GM19043 (cell line): ENCODE results near the gene MLLT10.
"Not testable (repeated sequence)": the region's sequence is repeated elsewhere in the genome, so short reads cannot be mapped to it uniquely, and the experiment has no call there.

ENCODE experiments used
- ATAC-seq: cut with Tn5 transposase; IDR thresholded peaks from one replicate; pipeline ENCODE4 v1.9.1; 2021; ENCODE audit warnings: low read depth; ENCODE audit not compliant: unreplicated experiment

The MLLT10 gene

DNA sequence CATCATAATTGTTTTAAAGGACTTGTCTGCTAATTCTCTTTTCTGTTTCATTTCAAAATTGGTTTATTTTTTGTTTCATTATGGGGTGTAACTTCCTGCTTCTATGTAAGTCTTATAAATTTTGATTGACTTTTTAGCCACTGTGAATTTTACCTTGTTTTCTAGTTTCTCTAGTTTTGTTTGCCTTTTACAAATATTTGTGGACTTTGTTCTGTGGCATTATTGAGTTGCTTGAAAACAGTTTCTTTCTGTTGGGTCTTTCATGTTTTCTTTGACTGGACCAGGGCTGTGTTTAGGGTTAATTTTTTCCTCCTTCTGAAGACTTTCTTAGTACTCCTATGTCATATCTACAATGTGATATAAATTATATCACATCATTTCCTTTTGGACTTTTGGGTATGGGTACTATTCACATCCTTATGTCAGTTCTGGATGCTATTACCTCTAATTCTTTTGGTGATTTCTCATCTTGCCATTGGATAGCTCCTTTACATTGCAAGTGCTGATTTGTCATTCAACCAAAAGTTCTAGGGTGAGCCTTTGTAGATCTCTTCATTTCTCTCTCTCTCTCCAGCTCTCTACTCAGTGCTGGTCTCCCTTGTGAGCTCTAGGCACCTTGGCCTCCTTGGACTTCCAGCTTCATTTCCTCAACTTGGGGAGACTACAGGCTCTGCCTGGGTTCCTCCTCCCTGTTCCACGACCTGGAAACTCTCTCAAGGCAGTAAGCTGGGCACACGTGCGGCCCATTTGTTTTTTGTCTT, 36.9 kb downstream of the MLLT10 start:
- ATAC-seq = no peak

DNA sequence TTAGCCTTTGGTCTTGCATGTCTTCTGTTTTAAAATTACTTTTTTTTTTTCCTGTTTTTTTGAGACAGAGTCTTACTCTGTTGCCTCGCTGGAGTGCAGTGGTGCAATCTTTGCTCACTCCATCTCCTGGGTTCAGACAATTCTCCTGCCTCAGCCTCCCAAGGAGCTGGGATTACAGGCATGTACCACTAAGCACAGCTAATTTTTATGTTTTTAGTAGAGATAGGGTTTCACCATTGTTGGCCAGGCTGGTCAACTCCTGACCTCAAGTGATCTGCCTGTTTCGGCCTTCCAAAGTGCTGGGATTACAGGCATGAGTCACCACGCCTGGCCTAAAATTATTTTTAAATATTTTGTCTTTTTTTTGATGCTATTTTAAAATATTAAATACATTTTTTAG, 38.5 kb downstream of the MLLT10 start:
- no peak for ATAC-seq

- ATAC-seq = not testable (repeated sequence)
These were observed 40.5 kb downstream of the MLLT10 start for GRCh38 chr10:21574514-21574913.

GRCh38 chr10:21579291-21579690, 45.3 kb downstream of the MLLT10 start:
- no peak for ATAC-seq

DNA sequence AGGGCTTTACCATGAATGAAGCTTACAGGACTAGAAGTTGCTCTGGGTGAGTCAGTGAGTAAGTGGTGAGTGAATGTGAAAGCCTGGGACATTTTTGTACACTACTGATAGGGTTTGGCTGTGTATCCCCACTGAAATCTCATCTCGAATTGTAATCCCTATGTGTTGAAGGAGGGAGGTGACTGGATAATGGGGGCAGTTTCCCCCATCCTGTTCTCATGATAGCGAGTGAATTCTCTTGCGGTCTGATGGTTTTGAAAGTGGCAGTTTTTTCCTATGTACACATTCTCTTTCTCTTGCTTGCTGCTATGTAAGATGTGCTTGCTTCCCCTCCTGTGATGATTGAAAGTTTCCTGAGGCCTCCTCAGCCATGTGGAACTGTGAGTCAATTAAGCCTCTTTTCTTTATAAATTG, 47.4 kb downstream of the MLLT10 start:
- ATAC-seq = peak; percentile 68

- no peak for ATAC-seq
These were observed 51.0 kb downstream of the MLLT10 start for GRCh38 chr10:21584834-21585530.

- ATAC-seq = no peak
These were observed 53.4 kb downstream of the MLLT10 start for GRCh38 chr10:21587391-21587790.

- ATAC-seq = not testable (repeated sequence)
These were observed 54.1 kb downstream of the MLLT10 start for GRCh38 chr10:21588159-21588558.

DNA sequence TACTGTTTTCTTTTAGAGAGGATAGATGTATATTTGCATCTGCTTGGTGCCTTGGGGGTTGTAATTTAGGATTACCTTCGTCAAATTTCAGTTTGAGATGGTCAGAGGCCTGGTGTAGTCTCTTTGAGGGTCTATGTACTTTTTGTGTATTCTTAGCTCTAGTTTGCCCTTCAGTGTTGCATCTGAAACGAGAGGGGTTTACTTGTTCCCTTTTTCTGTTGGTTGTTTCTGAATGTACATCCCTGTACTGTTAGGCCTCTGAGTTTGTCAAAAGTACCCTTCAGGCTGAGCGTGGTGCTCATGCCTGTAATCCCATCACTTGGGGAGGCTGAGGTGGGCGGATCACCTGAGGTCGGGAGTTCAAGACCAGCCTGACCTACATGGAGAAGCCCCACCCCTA, 60.0 kb downstream of the MLLT10 start:
- no peak for ATAC-seq

DNA sequence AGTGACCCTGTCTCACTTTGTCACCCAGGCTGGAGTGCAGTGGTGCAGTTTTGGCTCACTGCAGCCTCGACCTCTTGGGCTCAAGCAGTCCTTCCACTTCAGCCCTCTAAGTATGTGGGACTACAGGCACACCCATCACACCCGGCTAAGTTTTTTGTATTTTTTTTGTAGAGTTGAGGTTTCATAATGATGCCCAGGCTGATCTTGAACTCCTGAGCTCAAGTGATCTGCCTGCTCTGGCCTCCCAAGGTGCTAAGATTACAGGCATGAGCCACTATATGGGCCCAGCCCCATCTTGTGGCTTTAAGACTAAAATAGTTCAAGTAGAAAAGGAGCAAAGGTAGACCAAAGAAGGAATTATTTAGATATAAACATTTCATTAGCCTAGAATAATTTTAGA, 65.5 kb downstream of the MLLT10 start:
- no peak for ATAC-seq

DNA sequence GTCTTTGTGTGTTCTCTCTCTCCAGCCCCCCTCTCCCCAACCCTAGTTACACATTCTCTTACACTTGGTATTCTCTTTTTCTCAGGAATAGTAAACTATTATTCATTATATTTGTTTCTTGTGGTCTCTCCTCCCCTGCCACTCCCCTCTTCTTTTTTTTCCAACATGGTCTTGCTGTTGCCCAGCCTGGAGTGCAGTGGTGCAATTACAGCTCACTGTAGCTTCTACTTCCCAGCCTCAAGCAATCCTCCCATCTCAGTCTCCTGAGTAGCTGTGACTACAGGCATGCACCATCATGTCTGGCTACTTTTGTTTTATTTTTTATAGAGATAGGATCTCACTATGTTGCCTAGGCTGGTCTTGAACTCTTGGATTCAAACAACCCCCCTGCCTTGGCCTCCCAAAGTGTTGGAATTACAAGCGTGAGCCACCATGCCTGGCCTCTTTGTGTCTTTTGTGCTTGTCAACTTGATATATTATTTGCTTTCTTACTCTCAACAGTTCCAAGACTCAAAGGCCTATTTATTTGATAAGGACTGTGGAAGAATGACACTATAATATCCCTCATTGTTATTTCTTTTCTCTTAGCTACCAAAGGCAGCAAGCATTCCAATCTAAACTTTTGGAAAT, 66.9 kb downstream of the MLLT10 start:
- no peak for ATAC-seq

DNA sequence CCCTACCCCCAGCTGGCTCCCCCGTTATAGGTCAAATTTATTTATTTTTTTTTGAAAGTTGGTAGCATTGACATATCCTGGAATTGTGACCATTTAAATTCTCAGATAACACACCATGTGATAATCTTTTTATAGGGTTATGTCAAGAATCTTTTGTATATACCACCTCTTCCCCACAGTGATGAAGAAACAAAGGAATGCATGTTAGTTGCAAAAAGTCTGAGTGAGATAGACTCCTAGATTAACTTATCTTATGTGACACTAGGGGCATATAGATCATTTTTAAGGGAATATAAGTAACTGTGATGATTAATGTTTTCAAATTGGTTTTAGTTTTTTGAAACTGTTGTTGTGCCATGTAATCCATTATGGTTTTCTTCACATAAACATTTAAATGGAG, 68.3 kb downstream of the MLLT10 start:
- ATAC-seq = no peak

DNA sequence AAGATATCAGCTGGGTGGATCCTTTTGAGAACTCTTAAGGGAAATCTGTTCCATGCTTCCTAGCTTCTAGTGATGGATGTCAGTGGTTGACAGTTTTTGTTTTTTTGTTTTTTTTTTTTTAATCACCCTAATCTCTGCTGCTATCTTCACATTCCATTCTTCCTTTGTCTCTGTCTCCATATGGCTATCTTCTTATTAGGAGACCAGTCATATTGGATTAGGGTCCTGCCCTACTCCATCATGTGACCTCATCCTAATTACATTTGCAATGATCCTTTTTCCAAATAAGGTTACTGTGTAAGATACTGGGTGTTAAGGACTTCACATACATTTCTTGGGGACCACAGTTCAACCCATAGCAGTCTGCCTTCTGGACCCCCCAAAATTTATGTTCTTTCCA, 69.7 kb downstream of the MLLT10 start:
- ATAC-seq = no peak

DNA sequence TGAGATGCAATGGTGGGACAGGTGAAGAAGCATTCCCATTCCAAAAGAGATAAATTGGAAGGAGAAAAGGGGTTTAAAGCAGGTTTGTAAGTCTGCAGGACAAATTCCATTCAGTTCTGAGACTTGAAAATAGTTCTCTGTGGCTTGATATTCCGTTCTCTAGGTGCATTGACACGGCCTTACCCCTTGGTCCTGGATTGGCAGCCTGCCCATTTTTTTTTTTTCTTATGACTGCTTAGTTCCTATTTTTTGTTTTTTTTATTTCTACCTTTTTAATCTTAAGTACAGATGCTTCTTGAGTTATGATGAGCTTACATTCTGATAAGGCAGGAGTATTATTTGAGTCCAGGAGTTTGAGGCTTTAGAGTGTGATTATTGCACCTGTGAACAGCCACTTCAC, 70.6 kb downstream of the MLLT10 start:
- no peak for ATAC-seq

GRCh38 chr10:21607907-21608306, 73.9 kb downstream of the MLLT10 start:
- ATAC-seq = no peak

GRCh38 chr10:21614000-21614399, 80.0 kb downstream of the MLLT10 start:
- no peak for ATAC-seq

- ATAC-seq = no peak
These were observed 83.2 kb downstream of the MLLT10 start for GRCh38 chr10:21617267-21617666.

- ATAC-seq = no peak
These were observed 89.3 kb downstream of the MLLT10 start for GRCh38 chr10:21623291-21623690.

DNA sequence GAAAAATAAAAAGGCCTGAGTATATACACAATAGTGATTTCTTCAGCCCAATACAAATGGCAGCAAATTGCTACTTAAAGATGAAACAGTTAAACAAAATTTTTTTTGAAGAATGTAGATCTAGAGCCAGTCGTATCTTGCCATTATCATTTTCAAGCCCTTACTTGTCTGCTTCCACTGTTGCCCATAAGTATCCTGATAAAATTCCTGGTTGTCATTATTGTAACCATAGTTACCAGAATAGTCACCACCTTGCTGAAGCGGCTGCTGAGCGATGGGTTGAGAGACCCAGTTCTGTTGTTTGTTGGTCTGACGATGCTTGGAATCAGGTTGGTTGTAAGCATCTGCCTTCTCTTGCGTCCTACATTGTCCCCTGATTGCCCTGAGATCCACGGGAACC, 90.4 kb downstream of the MLLT10 start:
- ATAC-seq = not testable (repeated sequence)

DNA sequence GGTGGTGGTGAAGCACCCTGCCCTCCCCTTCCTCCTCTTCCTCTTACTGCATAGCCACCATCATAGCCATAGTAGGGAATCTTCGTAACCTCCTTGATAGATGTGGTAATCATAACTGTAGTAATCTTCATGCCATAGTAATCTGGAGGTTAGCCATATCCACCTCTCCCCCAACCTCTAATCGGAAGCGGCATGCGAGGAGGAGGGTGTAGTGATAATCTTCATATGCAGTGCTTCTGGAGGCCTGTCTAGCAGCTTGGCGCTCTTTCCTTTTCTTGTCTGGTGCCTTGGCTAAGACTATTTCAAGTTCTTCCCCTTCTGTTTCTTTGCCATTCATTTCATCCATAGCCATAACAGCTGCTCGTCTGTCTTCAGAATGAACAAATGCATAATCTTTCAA, 90.9 kb downstream of the MLLT10 start:
- no peak for ATAC-seq

- ATAC-seq = no peak
These were observed 91.7 kb downstream of the MLLT10 start for GRCh38 chr10:21625623-21626229.
